Natural killer cell (primary cell): ENCODE data around the gene BTBD3. TPM values are rescaled to one million over a fixed set of nuclear protein-coding genes. Genes with fewer than 3 reads are reported as not detected.

ENCODE experiments used
- ATAC-seq, 3 donors: fragments of 150-1000 bp in 2 of 3; fragments of 200-7000 bp in 1 of 3; cut with Tn5 transposase; 1 replicate in 1 of 3; 2 replicates in 2 of 3; pipeline ENCODE4 v1.10.0; 2021; ENCODE audit warnings: mild to moderate bottlenecking in 2 of 3, moderate library complexity in 2 of 3
- DNase-seq, 2 donors: peaks; one replicate each; pipeline versions ENCODE4 v3.0.0 to v3.0.0-alpha.2; 2013 to 2021; ENCODE audit warnings: mixed read lengths in 1 of 2
- H3K27ac ChIP-seq: one replicate; pipeline ENCODE4 v1.5.1; 2013; ENCODE audit warnings: mild to moderate bottlenecking, low read length
- H3K27me3 ChIP-seq: one replicate; pipeline ENCODE4 v1.6.1; 2013; ENCODE audit warnings: low read length; ENCODE audit not compliant: control insufficient read depth, insufficient read depth
- H3K36me3 ChIP-seq: one replicate; pipeline ENCODE4 v1.6.1; 2013; ENCODE audit warnings: low read length; ENCODE audit not compliant: control insufficient read depth, insufficient read depth
- H3K4me1 ChIP-seq: one replicate; pipeline ENCODE4 v1.6.1; 2013; ENCODE audit warnings: low read length; ENCODE audit not compliant: control insufficient read depth, insufficient read depth
- H3K4me3 ChIP-seq: one replicate; pipeline ENCODE4 v1.5.1; 2013; ENCODE audit warnings: low read length
- H3K9me3 ChIP-seq: one replicate; pipeline ENCODE4 v1.6.1; 2013; ENCODE audit warnings: low read length; ENCODE audit not compliant: control insufficient read depth, insufficient read depth
- H3K27ac Mint-ChIP-seq, 2 donors: one replicate each; pipeline ENCODE4 v1.8.0; 2022; ENCODE audit warnings: mild to moderate bottlenecking in 2 of 2, mixed read lengths in 2 of 2, moderate library complexity in 1 of 2
- H3K27me3 Mint-ChIP-seq, 2 donors: one replicate each; pipeline ENCODE4 v1.8.0; 2022; ENCODE audit warnings: low read depth in 2 of 2, mixed read lengths in 2 of 2
- H3K36me3 Mint-ChIP-seq: one replicate; pipeline ENCODE4 v1.8.0; 2022; ENCODE audit warnings: mixed read lengths
- H3K4me1 Mint-ChIP-seq, 2 donors: one replicate each; pipeline ENCODE4 v1.8.0; 2022; ENCODE audit warnings: mixed read lengths in 2 of 2
- H3K4me3 Mint-ChIP-seq: one replicate; pipeline ENCODE4 v1.8.0; 2022; ENCODE audit warnings: mild to moderate bottlenecking, moderate library complexity, mixed read lengths
- H3K9me3 Mint-ChIP-seq, 2 donors: one replicate each; pipeline ENCODE4 v1.8.0; 2022; ENCODE audit warnings: mixed read lengths in 2 of 2
- WGBS: methylation state at CpG from one replicate; pipeline ENCODE4 v1.1.7; 2013; ENCODE audit warnings: missing lambda C conversion rate; ENCODE audit not compliant: insufficient coverage; 5-methylcytosine and 5-hydroxymethylcytosine counted together
- intact Hi-C: fragments of 100-400 bp; cut with micrococcal nuclease; formaldehyde crosslinking; loops from one replicate; pipeline ENCODE4 v1.14.2; 2022
- total RNA-seq, 4 donors: library from RNA; stranded (reverse); fragments of 120-200 nt in 1 of 4; gene quantifications; one replicate each; pipeline versions ENCODE4 v1.2.3 to v1.2.4, GENCODE V29; 2013 to 2022
- TF ChIP-seq, protein P1 (sequence below): fragments of 200-600 bp; IDR thresholded peaks from one replicate; pipeline ENCODE4 v1.8.0; 2022; ENCODE audit warnings: antibody characterized with exemption

The BTBD3 gene
- total RNA-seq, 3 donors from 2014 or later (not counting 1 experiment from before 2014, with no cell fraction given), result 2.2 to 5.3 (median 3.8) TPM

DNA sequence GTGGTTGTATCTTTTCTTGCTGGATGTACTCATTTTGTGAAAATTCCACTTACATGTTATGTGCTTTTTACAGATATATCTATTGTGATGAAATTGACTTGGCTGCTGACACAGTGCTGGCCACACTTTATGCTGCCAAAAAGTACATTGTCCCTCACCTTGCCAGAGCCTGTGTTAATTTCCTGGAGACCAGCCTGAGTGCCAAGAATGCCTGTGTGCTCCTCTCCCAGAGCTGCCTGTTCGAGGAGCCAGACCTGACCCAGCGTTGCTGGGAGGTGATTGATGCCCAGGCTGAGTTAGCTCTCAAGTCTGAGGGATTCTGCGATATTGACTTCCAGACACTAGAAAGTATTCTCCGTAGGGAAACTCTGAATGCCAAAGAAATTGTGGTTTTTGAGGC is 4.9 kb downstream of the BTBD3 start:
- H3K27me3 ChIP-seq, result no peaks in the 10 kb centered on the region
- no peaks in the 10 kb centered on the region for H3K27me3 Mint-ChIP-seq
- DNase-seq, result no peak
- no peaks in the 10 kb centered on the region for H3K9me3 ChIP-seq
- peaks cover 9 to 15% of the 10 kb centered on the region in 2 donors for H3K4me1 Mint-ChIP-seq
- H3K36me3 Mint-ChIP-seq, result no peaks in the 10 kb centered on the region
- H3K4me1 ChIP-seq, result no peaks in the 10 kb centered on the region
- intact Hi-C loops, result no loop called here
- WGBS, result 90% methylated on average over 4 of the region's 4 CpGs
- no peaks in the 10 kb centered on the region for H3K36me3 ChIP-seq
- no peak overlapping the region for H3K27ac ChIP-seq
- H3K4me3 Mint-ChIP-seq, result no peak overlapping the region
- TF ChIP-seq, protein P1, sequence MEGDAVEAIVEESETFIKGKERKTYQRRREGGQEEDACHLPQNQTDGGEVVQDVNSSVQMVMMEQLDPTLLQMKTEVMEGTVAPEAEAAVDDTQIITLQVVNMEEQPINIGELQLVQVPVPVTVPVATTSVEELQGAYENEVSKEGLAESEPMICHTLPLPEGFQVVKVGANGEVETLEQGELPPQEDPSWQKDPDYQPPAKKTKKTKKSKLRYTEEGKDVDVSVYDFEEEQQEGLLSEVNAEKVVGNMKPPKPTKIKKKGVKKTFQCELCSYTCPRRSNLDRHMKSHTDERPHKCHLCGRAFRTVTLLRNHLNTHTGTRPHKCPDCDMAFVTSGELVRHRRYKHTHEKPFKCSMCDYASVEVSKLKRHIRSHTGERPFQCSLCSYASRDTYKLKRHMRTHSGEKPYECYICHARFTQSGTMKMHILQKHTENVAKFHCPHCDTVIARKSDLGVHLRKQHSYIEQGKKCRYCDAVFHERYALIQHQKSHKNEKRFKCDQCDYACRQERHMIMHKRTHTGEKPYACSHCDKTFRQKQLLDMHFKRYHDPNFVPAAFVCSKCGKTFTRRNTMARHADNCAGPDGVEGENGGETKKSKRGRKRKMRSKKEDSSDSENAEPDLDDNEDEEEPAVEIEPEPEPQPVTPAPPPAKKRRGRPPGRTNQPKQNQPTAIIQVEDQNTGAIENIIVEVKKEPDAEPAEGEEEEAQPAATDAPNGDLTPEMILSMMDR, result no peak
- no peak overlapping the region for H3K27ac Mint-ChIP-seq
- no peaks in the 10 kb centered on the region for H3K9me3 Mint-ChIP-seq
- no peak for ATAC-seq
- no peak overlapping the region for H3K4me3 ChIP-seq

DNA sequence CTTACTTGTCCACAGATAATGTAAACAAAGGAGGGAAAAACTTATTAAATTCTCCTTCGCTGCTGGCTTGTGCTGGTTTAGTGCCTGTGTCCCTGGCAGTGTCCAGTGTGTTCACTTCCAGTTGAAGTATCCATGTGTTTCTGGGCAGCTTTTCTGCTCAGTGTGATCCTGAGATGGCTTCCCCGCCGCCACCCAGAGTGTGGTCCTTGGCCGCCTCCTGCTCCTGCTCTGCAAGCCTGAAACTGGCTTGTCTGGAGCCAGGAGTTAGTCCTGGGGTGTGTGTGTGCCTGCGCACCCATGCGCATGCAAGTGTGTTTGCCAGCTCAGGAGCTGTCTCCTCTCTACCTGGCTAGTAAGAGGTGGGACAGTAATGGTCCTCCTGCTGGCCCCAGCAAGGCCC is 7.2 kb downstream of the BTBD3 start:
- TF ChIP-seq, protein P1, result no peak
- WGBS, result 94% methylated on average over 6 of the region's 6 CpGs
- no peak overlapping the region for H3K4me3 ChIP-seq
- Mint-ChIP-seq H3K9me3 (no peaks in the 10 kb centered on the region), H3K4me1 (no peaks in the 10 kb centered on the region), H3K4me3 (no peak overlapping the region), H3K27me3 (no peaks in the 10 kb centered on the region), H3K36me3 (no peaks in the 10 kb centered on the region), H3K27ac (no peak overlapping the region)
- no peaks in the 10 kb centered on the region for H3K27me3 ChIP-seq
- no peaks in the 10 kb centered on the region for H3K36me3 ChIP-seq
- no peaks in the 10 kb centered on the region for H3K9me3 ChIP-seq
- H3K27ac ChIP-seq, result no peak overlapping the region
- ATAC-seq, result no peak
- intact Hi-C loops, result no loop called here
- H3K4me1 ChIP-seq, result no peaks in the 10 kb centered on the region
- DNase-seq, result no peak

DNA sequence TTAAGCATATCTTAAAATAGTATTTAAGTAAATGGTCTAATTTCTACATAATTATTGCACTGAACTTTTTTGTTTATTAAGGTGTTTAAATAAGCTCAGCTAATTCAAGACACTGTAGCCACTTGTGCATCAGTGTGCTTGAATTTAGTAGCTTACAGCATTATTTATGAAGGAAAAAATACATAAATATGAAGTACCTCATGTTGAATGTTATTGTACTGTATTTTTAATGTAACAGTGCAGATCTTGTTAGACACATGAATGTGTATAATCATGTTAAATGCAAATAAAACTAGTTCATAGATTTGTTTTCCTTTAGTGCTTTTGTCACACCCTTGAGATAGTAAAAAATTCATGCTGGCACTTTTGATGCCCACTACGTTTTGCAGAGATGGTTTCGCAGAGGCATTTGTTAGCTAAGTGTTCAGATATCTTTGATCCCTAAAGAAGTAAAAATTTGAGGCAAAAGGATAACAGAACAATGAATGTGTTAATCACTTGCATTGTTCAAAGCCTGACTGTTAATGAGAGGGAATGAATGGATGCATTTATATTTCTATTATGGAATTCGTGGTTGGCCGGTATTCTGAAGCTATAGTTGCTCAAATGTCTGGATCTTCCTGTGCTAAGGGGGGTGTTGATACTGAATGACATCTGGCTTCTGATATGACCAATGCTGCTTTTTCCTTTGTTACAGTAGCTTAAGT is 8.8 kb downstream of the BTBD3 start:
- no peaks in the 10 kb centered on the region for H3K9me3 ChIP-seq
- intact Hi-C loops, result no loop called here
- no peak for DNase-seq

More for the DNA sequence above, 8.8 kb downstream of the BTBD3 start:
- 95% methylated on average over 4 of the region's 4 CpGs for WGBS
- Histone ChIP-seq H3K27me3 (no peaks in the 10 kb centered on the region), H3K4me3 (no peak overlapping the region), H3K27ac (no peak overlapping the region), H3K4me1 (no peaks in the 10 kb centered on the region), H3K36me3 (no peaks in the 10 kb centered on the region)
- Mint-ChIP-seq H3K36me3 (no peaks in the 10 kb centered on the region), H3K27ac (no peak overlapping the region), H3K4me1 (no peaks in the 10 kb centered on the region), H3K4me3 (no peak overlapping the region), H3K27me3 (no peaks in the 10 kb centered on the region), H3K9me3 (no peaks in the 10 kb centered on the region)
- no peak for ATAC-seq
- TF ChIP-seq, protein P1, result no peak
